KOPT-K1 (cell line): ENCODE measurements around the gene RALGPS1.

Experiments
- H3K27ac ChIP-seq: fragments of 200-600 bp; sonication (generic); 2 replicates; pipeline ENCODE4 v1.5.1; 2016; ENCODE audit warnings: antibody characterized with exemption, mild to moderate bottlenecking, low read depth, low read length; ENCODE audit not compliant: poor library complexity, severe bottlenecking
- H3K36me3 ChIP-seq: fragments of 200-600 bp; sonication (generic); 2 replicates; pipeline ENCODE4 v1.5.1; 2017; ENCODE audit warnings: antibody characterized with exemption, mild to moderate bottlenecking, low read length, moderate library complexity; ENCODE audit not compliant: insufficient read depth
- H3K9me3 ChIP-seq: fragments of 200-600 bp; sonication (generic); 2 replicates; pipeline ENCODE4 v1.5.1; 2017; ENCODE audit warnings: antibody characterized with exemption, low read length, mild to moderate bottlenecking; ENCODE audit not compliant: insufficient read depth, poor library complexity, severe bottlenecking

Gene RALGPS1

DNA sequence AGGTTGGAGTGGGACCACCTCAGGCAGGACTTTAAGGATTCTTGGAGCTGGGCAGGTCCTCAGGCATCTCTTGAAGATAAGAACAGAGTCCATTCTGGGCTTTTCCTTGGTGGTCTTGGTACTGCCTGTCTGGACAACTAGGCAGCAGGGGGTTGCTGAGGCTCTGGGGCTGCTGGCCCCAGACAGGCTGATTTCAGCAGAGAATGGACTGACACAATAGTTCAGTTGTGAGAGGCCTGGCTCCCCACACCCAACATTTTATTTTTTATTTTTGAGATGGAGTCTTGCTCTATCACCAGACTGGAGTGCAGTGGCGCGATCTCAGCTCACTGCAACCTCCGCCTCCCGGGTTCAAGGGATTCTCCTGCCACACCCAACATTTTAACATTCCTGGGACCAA lies 203.2 kb downstream of the RALGPS1 start:
- H3K27ac ChIP-seq = peak overlapping the region; percentile 76
- H3K36me3 ChIP-seq = no peaks in the 10 kb centered on the region
- no peaks in the 10 kb centered on the region for H3K9me3 ChIP-seq

GRCh38 chr9:127118597-127119319 lies 204.2 kb downstream of the RALGPS1 start:
- Histone ChIP-seq H3K9me3 (no peaks in the 10 kb centered on the region), H3K27ac (peak overlapping the region; percentile 39), H3K36me3 (no peaks in the 10 kb centered on the region)

- peak overlapping the region; percentile 39 for H3K27ac ChIP-seq
- H3K36me3 ChIP-seq = no peaks in the 10 kb centered on the region
Measured at GRCh38 chr9:127119320-127119709, 204.7 kb downstream of the RALGPS1 start.

GRCh38 chr9:127121628-127122175 lies 207.1 kb downstream of the RALGPS1 start:
- H3K9me3 ChIP-seq = no peaks in the 10 kb centered on the region
- H3K27ac ChIP-seq = no peak overlapping the region
- H3K36me3 ChIP-seq = no peaks in the 10 kb centered on the region

More at GRCh38 chr9:127119320-127119709, 204.7 kb downstream of the RALGPS1 start:
- no peaks in the 10 kb centered on the region for H3K9me3 ChIP-seq

- Histone ChIP-seq H3K27ac (no peak within 1 kb of the TSS), H3K36me3 (no peaks in the 10 kb centered on the region), H3K9me3 (no peaks in the 10 kb centered on the region)
Measured at GRCh38 chr9:127122176-127123063, 207.8 kb downstream of the RALGPS1 start, which contains the start of gene ANGPTL2. Gene ANGPTL2, minus strand, starts transcription at chr9:127122635. Its CDS starts 13,904 bp downstream, at chr9:127108731.

- H3K36me3 ChIP-seq = no peaks in the 10 kb centered on the region
- no peak overlapping the region for H3K27ac ChIP-seq
- no peaks in the 10 kb centered on the region for H3K9me3 ChIP-seq
Measured at GRCh38 chr9:127123064-127123890, 208.7 kb downstream of the RALGPS1 start.

- Histone ChIP-seq H3K36me3 (no peaks in the 10 kb centered on the region), H3K9me3 (no peaks in the 10 kb centered on the region), H3K27ac (peak overlapping the region; percentile 29)
Measured at GRCh38 chr9:127124111-127124531, 209.5 kb downstream of the RALGPS1 start.

GRCh38 chr9:127124792-127125191 lies 210.2 kb downstream of the RALGPS1 start:
- H3K36me3 ChIP-seq = no peaks in the 10 kb centered on the region
- no peaks in the 10 kb centered on the region for H3K9me3 ChIP-seq
- peak overlapping the region; percentile 29 for H3K27ac ChIP-seq

- Histone ChIP-seq H3K36me3 (no peaks in the 10 kb centered on the region), H3K9me3 (no peaks in the 10 kb centered on the region), H3K27ac (no peak overlapping the region)
Measured at GRCh38 chr9:127126971-127127370, 212.4 kb downstream of the RALGPS1 start.

GRCh38 chr9:127128341-127129072 lies 213.9 kb downstream of the RALGPS1 start:
- Histone ChIP-seq H3K27ac (no peak overlapping the region), H3K36me3 (no peaks in the 10 kb centered on the region), H3K9me3 (no peaks in the 10 kb centered on the region)

- Histone ChIP-seq H3K9me3 (no peaks in the 10 kb centered on the region), H3K27ac (no peak overlapping the region), H3K36me3 (no peaks in the 10 kb centered on the region)
Measured at GRCh38 chr9:127129073-127129717, 214.6 kb downstream of the RALGPS1 start.

DNA sequence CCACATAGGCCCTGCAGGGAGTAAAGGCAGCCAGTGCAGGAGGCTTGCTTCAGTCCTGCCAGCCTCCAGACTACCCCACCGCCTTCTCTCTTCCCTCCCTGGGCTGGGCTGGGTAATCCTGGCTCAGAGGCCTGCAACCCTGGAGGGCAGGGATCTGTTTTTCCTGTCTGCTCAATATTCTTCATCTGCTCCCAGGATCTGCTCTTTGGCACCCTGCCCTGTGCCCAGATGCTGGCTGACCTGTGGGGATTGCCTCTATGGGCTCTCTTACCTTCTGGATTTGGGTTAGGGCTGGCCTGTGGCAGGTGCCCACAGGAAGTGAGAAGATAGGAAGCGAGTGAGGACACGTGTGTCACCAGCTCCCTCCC lies 215.1 kb downstream of the RALGPS1 start:
- Histone ChIP-seq H3K36me3 (no peaks in the 10 kb centered on the region), H3K9me3 (no peaks in the 10 kb centered on the region), H3K27ac (no peak overlapping the region)

DNA sequence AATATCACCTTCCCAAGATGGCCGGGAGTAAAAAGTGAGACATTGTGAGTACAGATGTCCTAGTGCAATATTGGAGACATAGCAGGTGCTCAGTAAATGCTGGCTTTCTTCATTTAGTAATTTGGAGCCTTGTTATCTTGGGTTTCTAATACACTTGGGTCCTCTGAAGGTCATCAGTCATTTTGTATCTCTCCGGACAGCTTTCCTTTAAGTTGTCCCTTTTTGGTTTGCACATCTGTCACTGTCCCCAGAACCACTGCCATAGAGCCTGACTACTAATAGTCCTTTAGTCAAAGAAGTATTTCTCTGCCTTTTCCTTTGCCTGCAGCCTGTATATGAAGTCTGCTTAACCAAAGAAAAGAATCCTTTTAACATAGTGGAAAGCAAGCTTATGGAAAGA lies 215.7 kb downstream of the RALGPS1 start:
- Histone ChIP-seq H3K27ac (no peak overlapping the region), H3K9me3 (no peaks in the 10 kb centered on the region)

More for the DNA sequence above, 215.7 kb downstream of the RALGPS1 start:
- no peaks in the 10 kb centered on the region for H3K36me3 ChIP-seq
